GM12878 (cell line): ENCODE data around the gene SFXN5. TPM values are rescaled to one million over a fixed set of nuclear protein-coding genes. Genes with fewer than 3 reads are reported as not detected.

Experiments used
- ATAC-seq: fragments of 200-7000 bp; cut with Tn5 transposase; 3 replicates; pipeline ENCODE4 v1.9.1; 2020; ENCODE audit warnings: mild to moderate bottlenecking, moderate library complexity
- BruUV-seq: library from RNA; stranded (reverse); fragments of 400-500 nt; replicated peaks from 2 replicates; lab custom pipeline; 2021; lab: Mats Ljungman, UMichigan
- CTCF ChIA-PET: fragments of 300-600 bp; sonication (Branson Sonifier 250); formaldehyde crosslinking; extraction: SDS; loops from one replicate; lab custom pipeline; 2021; ENCODE audit warnings: inconsistent platforms; lab: Yijun Ruan, JAX
- POLR2A ChIA-PET: fragments of 350-600 bp; formaldehyde crosslinking; extraction: SDS; loops from one replicate; lab custom pipeline; 2021; ENCODE audit warnings: inconsistent platforms; lab: Charles Lee
- RAD21 ChIA-PET: fragments of 300-600 bp; sonication (Branson Sonifier 250); formaldehyde crosslinking; loops from one replicate; lab custom pipeline; 2023; ENCODE audit warnings: antibody characterized with exemption; ENCODE audit not compliant: unreplicated experiment; lab: Charles Lee
- SMC1A ChIA-PET: fragments of 300-600 bp; sonication (Branson Sonifier 250); formaldehyde crosslinking; loops from one replicate; lab custom pipeline; 2023; ENCODE audit not compliant: unreplicated experiment, uncharacterized antibody; lab: Charles Lee
- DNase-seq: peaks from one replicate; pipeline ENCODE4 v3.0.0-alpha.2; 2011; ENCODE audit warnings: low read depth, low spot score
- FAIRE-seq: peaks from 3 replicates; lab custom pipeline; 2011; peaks lifted over from hg19 to GRCh38; lab: Jason Lieb, UNC
- H2AFZ ChIP-seq: 2 replicates; pipeline ENCODE4 v1.6.0; 2011; ENCODE audit warnings: low read depth, low read length, control low read depth; ENCODE audit not compliant: control insufficient read depth
- H3K27ac ChIP-seq: 2 replicates; pipeline ENCODE4 v1.5.1; 2011; ENCODE audit warnings: control low read depth; ENCODE audit not compliant: control insufficient read depth, insufficient read depth
- H3K27me3 ChIP-seq, 2 experiments: replicated peaks in 1 of 2; 2 replicates each; pipeline versions ENCODE4 v1.6.0 to v1.6.1; 2011; ENCODE audit warnings: low read length in 1 of 2; ENCODE audit not compliant: control insufficient read depth in 2 of 2, insufficient read depth in 2 of 2
- H3K36me3 ChIP-seq, 2 experiments: 2 replicates each; pipeline ENCODE4 v1.5.1; 2011; ENCODE audit warnings: low read length in 1 of 2; ENCODE audit not compliant: control insufficient read depth in 2 of 2, insufficient read depth in 2 of 2
- H3K4me1 ChIP-seq: 2 replicates; pipeline ENCODE4 v1.6.1; 2011; ENCODE audit warnings: mild to moderate bottlenecking, low read length, moderate library complexity, mixed read lengths; ENCODE audit not compliant: control insufficient read depth, insufficient read depth
- H3K4me2 ChIP-seq: 2 replicates; pipeline ENCODE4 v1.6.0; 2011; ENCODE audit warnings: control low read depth; ENCODE audit not compliant: control insufficient read depth, insufficient read depth
- H3K4me3 ChIP-seq: fragments of 200-600 bp; sonication (generic); 2 replicates; pipeline ENCODE4 v1.5.1; 2016
- H3K79me2 ChIP-seq: 2 replicates; pipeline ENCODE4 v1.6.0; 2011; ENCODE audit warnings: low read length; ENCODE audit not compliant: control insufficient read depth, insufficient read depth
- H3K9ac ChIP-seq: 2 replicates; pipeline ENCODE4 v1.8.0; 2011; ENCODE audit warnings: low read length, control low read depth, mixed read lengths; ENCODE audit not compliant: control insufficient read depth, insufficient read depth
- H3K9me3 ChIP-seq: replicated peaks from 3 replicates; pipeline ENCODE4 v1.5.1; 2011; ENCODE audit warnings: mild to moderate bottlenecking, low read length; ENCODE audit not compliant: control insufficient read depth, insufficient read depth
- H4K20me1 ChIP-seq: 2 replicates; pipeline ENCODE4 v1.6.0; 2011; ENCODE audit not compliant: control insufficient read depth, insufficient read depth
- BHLHE40 ChIP-seq, 2 experiments: fragments of 450-650 bp in 1 of 2; IDR thresholded peaks; 2 replicates each; pipeline ENCODE4 v1.6.1; 2011 to 2017; ENCODE audit warnings: low read depth in 2 of 2, borderline replicate concordance in 1 of 2, improper control_type of control experiment in 1 of 2, low read length in 1 of 2, mild to moderate bottlenecking in 1 of 2
- DPF2 ChIP-seq: fragments of 450-650 bp; IDR thresholded peaks from 2 replicates; pipeline ENCODE4 v1.6.1; 2017; ENCODE audit warnings: mild to moderate bottlenecking
- ESRRA ChIP-seq: IDR thresholded peaks from 2 replicates; pipeline ENCODE4 v1.6.1; 2012; ENCODE audit warnings: mild to moderate bottlenecking, low read length, improper control_type of control experiment
- GATAD2B ChIP-seq: fragments of 450-650 bp; conservative IDR thresholded peaks from 2 replicates; pipeline ENCODE4 v1.6.1; 2017; ENCODE audit warnings: low read depth, mild to moderate bottlenecking, moderate library complexity
- RAD21 ChIP-seq: IDR thresholded peaks from 2 replicates; pipeline ENCODE4 v1.6.1; 2011; ENCODE audit warnings: mild to moderate bottlenecking, low read depth, low read length, moderate library complexity; ENCODE audit not compliant: insufficient read depth
- RB1 ChIP-seq: fragments of 450-650 bp; formaldehyde crosslinking; IDR thresholded peaks from 2 replicates; pipeline ENCODE4 v1.6.1; 2017; ENCODE audit warnings: mild to moderate bottlenecking, borderline replicate concordance
- SMARCA5 ChIP-seq: fragments of 450-650 bp; IDR thresholded peaks from 2 replicates; pipeline ENCODE4 v1.6.1; 2017; ENCODE audit warnings: mild to moderate bottlenecking
- SMC3 ChIP-seq: IDR thresholded peaks from 2 replicates; pipeline ENCODE4 v1.6.1; 2011; ENCODE audit warnings: low read length, improper control_type of control experiment, borderline replicate concordance
- SUZ12 ChIP-seq: fragments of 200-600 bp; sonication (generic); IDR thresholded peaks from one replicate; pipeline ENCODE4 v1.6.1; 2018; ENCODE audit warnings: antibody characterized with exemption, mild to moderate bottlenecking; ENCODE audit not compliant: unreplicated experiment
- YY1 ChIP-seq: IDR thresholded peaks from 2 replicates; pipeline ENCODE4 v1.6.1; 2011; ENCODE audit warnings: low read depth, mild to moderate bottlenecking, low read length
- whole genome bisulfite sequencing: methylation state at CpG from one replicate; pipeline ENCODE4 v1.1.6; 2016; ENCODE audit warnings: low lambda C conversion rate; ENCODE audit not compliant: insufficient replicate concordance, insufficient coverage; ENCODE audit errors: missing lambda C conversion rate; 5-methylcytosine and 5-hydroxymethylcytosine counted together
- in situ Hi-C: fragments of 300-500 bp; cut with MboI; formaldehyde crosslinking; loops from 9 replicates; pipeline ENCODE4 v1.14.3; 2018; ENCODE audit warnings: mixed read lengths
- intact Hi-C: fragments of 100-400 bp; cut with micrococcal nuclease; formaldehyde crosslinking; loops from one replicate; pipeline ENCODE4 v1.14.2; 2022; ENCODE audit not compliant: unreplicated experiment
- polyA plus RNA-seq, 11 experiments: library from polyadenylated mRNA; depleted of rRNA in 4 of 11; unstranded in 6 of 11; stranded (reverse) in 5 of 11; fragments of >200 nt; fragmentation: Nextera tagmentation in 4 of 11; fragmentation: Illumina TruSeq in 1 of 11; extraction: Ambion mirVana in 4 of 11; extraction: Trizol in 1 of 11; gene quantifications; 1 replicate in 1 of 11; 2 replicates in 10 of 11; pipeline versions ENCODE4 v1.2.1 to v1.2.3, GENCODE V29; 2011 to 2016; ENCODE audit warnings: inconsistent platforms in 2 of 11, missing spikeins in 2 of 11, low read depth in 1 of 11
- total RNA-seq, 4 experiments: library from RNA; depleted of rRNA in 3 of 4; stranded (reverse); fragments of >200 nt in 3 of 4; fragmentation: Illumina TruSeq in 1 of 4; extraction: Trizol in 1 of 4; gene quantifications; 2 replicates each; pipeline versions ENCODE4 v1.2.1 to v1.2.3, GENCODE V29; 2013 to 2021
- TF ChIP-seq, protein P1 (sequence below), 3 experiments: IDR thresholded peaks in 2 of 3; conservative IDR thresholded peaks in 1 of 3; 2 replicates each; pipeline ENCODE4 v1.5.1; 2011; ENCODE audit warnings: low read depth in 3 of 3, low read length in 3 of 3, mild to moderate bottlenecking in 3 of 3, control low read depth in 2 of 3, moderate library complexity in 2 of 3, inconsistent platforms in 1 of 3, mixed read lengths in 1 of 3; ENCODE audit not compliant: control insufficient read depth in 2 of 3, insufficient read depth in 1 of 3; ENCODE audit errors: extremely low read depth in 1 of 3
- TF ChIP-seq, protein P2 (sequence below): fragments of 450-650 bp; IDR thresholded peaks from 2 replicates; pipeline ENCODE4 v1.6.1; 2017; ENCODE audit warnings: mild to moderate bottlenecking, moderate library complexity

SFXN5 gene
- total and polyA plus RNA-seq, 10 of the 15 experiments (the other 5 are each of a cell fraction or from before 2014, with no cell fraction given) = 3.3 to 15.9 (median 11.2) TPM

DNA sequence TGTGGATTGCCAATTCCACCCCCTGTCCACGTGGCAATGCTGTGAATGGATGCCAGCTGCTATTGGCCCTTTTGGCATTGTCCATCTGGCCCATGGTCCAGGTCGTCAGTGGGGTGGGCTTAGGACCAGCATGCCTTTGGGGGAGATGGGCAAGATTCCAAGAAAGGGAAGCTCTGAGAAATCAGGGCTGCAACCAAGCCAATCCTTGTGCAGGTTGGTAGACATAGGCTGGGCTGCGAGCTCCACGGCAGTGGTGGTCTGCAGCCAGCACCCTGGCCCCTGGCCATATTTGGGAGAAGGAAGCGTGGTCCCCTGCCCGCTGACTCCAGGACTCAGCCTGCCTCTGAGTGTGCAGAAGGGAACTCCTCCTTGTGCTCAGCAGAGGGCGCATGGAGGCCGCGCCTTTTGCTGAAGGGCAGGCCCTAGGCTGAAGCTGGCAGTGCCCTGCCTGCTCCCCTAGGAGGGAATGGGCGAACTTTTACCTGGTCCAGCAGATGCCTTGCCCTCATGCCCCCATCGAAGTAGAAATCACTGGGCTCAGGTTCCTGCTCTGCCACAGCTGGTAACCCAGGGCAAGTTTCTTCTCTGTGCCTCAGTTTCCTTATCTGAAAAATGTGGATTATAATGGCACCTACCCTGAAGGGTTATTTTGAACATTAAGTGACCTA lies 178.9 kb downstream of the SFXN5 start:
- ChIA-PET SMC1A (interaction anchor here (0.6 to 9.0 kb wide), 13 partner anchors 10 to 289 kb away, joined by 3 to 134 read pairs (median 13); partner anchors contain the start of gene EMX1), CTCF (interaction anchor here (0.6 to 14.3 kb wide), 35 partner anchors 10 to 474 kb away, joined by 3 to 437 read pairs (median 7); partner anchors contain the start of genes EMX1, SFXN5 and SMYD5), POLR2A (interaction anchor here (0.6 to 4.5 kb wide), 3 partner anchors 24 to 81 kb away, joined by 3 to 42 read pairs (median 3); partner anchors contain the start of gene EMX1), RAD21 (interaction anchor here (0.7 to 6.7 kb wide), 16 partner anchors 24 to 320 kb away, joined by 3 to 182 read pairs (median 7); partner anchors contain the start of gene EMX1)
- DNase-seq (no peak), FAIRE-seq (no peak), ATAC-seq (peak; percentile 86)
- no TSS peak for BruUV-seq
- Histone ChIP-seq H3K4me3 (no peak overlapping the region), H3K4me2 (no peak overlapping the region), H4K20me1 (no peaks in the 10 kb centered on the region), H2AFZ (no peak overlapping the region), H3K79me2 (no peaks in the 10 kb centered on the region), H3K27me3 (no peaks in the 10 kb centered on the region; a peak in 1 of 4 replicates), H3K36me3 (no peaks in the 10 kb centered on the region), H3K9ac (no peak overlapping the region), H3K4me1 (peaks cover 29% of the 10 kb centered on the region), H3K27ac (no peak overlapping the region), H3K9me3 (no peaks in the 10 kb centered on the region)
- whole genome bisulfite sequencing = 0% methylated on average over 11 of the region's 11 CpGs
- intact Hi-C loops (loop anchor here (1.0 to 5.0 kb wide), 6 partner anchors 24 to 285 kb away; partner anchors contain the start of genes EMX1 and SFXN5), in situ Hi-C loops (loop anchor here (5.0 kb wide), 2 partner anchors 80 to 285 kb away; no protein-coding TSS in a partner anchor)
- TF ChIP-seq BHLHE40 (IDR thresholded peaks at IDR 0.05; ENCODE audit: borderline replicate concordance in 1 of 2, low read depth in 2 of 2, low read length in 1 of 2) (peak in 1 of 2 experiments; percentile 16; a peak in 1 of 4 replicates), DPF2 (0 out of 2 replicates have a peak, but pooled peaks have one; percentile 11), GATAD2B (peak; percentile 57; the same call in 1 of the 2 replicates), RB1 (peak; percentile 28; the same call in 1 of the 2 replicates), RAD21 (peak; percentile 86), YY1 (0 out of 2 replicates have a peak, but pooled peaks have one; percentile 30), SMARCA5 (peak; percentile 70; the same call in 1 of the 2 replicates), SMC3 (peak; percentile 88), SUZ12 (no peak), ESRRA (no peak)
- TF ChIP-seq, protein P1, sequence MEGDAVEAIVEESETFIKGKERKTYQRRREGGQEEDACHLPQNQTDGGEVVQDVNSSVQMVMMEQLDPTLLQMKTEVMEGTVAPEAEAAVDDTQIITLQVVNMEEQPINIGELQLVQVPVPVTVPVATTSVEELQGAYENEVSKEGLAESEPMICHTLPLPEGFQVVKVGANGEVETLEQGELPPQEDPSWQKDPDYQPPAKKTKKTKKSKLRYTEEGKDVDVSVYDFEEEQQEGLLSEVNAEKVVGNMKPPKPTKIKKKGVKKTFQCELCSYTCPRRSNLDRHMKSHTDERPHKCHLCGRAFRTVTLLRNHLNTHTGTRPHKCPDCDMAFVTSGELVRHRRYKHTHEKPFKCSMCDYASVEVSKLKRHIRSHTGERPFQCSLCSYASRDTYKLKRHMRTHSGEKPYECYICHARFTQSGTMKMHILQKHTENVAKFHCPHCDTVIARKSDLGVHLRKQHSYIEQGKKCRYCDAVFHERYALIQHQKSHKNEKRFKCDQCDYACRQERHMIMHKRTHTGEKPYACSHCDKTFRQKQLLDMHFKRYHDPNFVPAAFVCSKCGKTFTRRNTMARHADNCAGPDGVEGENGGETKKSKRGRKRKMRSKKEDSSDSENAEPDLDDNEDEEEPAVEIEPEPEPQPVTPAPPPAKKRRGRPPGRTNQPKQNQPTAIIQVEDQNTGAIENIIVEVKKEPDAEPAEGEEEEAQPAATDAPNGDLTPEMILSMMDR (IDR thresholded peaks at IDR 0.05 in 2 of 3, conservative IDR thresholded peaks at IDR 0.05 in 1 of 3; ENCODE audit: control insufficient read depth in 2 of 3, extremely low read depth in 1 of 3, insufficient read depth in 1 of 3, low read depth in 3 of 3, low read length in 3 of 3) = peak; percentile 87 to 93 (median 92); a peak in 5 of 6 replicates
- TF ChIP-seq, protein P2, sequence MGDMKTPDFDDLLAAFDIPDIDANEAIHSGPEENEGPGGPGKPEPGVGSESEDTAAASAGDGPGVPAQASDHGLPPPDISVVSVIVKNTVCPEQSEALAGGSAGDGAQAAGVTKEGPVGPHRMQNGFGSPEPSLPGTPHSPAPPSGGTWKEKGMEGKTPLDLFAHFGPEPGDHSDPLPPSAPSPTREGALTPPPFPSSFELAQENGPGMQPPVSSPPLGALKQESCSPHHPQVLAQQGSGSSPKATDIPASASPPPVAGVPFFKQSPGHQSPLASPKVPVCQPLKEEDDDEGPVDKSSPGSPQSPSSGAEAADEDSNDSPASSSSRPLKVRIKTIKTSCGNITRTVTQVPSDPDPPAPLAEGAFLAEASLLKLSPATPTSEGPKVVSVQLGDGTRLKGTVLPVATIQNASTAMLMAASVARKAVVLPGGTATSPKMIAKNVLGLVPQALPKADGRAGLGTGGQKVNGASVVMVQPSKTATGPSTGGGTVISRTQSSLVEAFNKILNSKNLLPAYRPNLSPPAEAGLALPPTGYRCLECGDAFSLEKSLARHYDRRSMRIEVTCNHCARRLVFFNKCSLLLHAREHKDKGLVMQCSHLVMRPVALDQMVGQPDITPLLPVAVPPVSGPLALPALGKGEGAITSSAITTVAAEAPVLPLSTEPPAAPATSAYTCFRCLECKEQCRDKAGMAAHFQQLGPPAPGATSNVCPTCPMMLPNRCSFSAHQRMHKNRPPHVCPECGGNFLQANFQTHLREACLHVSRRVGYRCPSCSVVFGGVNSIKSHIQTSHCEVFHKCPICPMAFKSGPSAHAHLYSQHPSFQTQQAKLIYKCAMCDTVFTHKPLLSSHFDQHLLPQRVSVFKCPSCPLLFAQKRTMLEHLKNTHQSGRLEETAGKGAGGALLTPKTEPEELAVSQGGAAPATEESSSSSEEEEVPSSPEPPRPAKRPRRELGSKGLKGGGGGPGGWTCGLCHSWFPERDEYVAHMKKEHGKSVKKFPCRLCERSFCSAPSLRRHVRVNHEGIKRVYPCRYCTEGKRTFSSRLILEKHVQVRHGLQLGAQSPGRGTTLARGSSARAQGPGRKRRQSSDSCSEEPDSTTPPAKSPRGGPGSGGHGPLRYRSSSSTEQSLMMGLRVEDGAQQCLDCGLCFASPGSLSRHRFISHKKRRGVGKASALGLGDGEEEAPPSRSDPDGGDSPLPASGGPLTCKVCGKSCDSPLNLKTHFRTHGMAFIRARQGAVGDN = no peak
